RWPE2 (cell line): ENCODE data around the gene NAP1L4.

Experiments
- ATAC-seq: fragments of 200-7000 bp; cut with Tn5 transposase; 3 replicates; pipeline ENCODE4 v1.9.1; 2021; ENCODE audit warnings: low read depth
- DNase-seq: peaks from one replicate; pipeline ENCODE4 v3.0.0-alpha.2; 2020; ENCODE audit warnings: low spot score
- H3K27ac ChIP-seq: fragments of 450-650 bp; 2 replicates; pipeline ENCODE4 v1.5.1; 2017; ENCODE audit warnings: mild to moderate bottlenecking; ENCODE audit not compliant: poor library complexity, severe bottlenecking
- H3K27me3 ChIP-seq: fragments of 250-450 bp; sonication (Bioruptor Pico); 2 replicates; pipeline ENCODE4 v1.5.1; 2021; ENCODE audit warnings: mild to moderate bottlenecking, moderate library complexity; ENCODE audit not compliant: insufficient read depth, poor library complexity, severe bottlenecking
- H3K36me3 ChIP-seq: fragments of 250-450 bp; sonication (Bioruptor Pico); 2 replicates; pipeline ENCODE4 v1.5.1; 2020; ENCODE audit warnings: low read depth, mild to moderate bottlenecking, moderate library complexity
- H3K4me1 ChIP-seq: fragments of 250-450 bp; sonication (Bioruptor Pico); 2 replicates; pipeline ENCODE4 v1.5.1; 2021; ENCODE audit warnings: mild to moderate bottlenecking, moderate library complexity; ENCODE audit not compliant: insufficient read depth, poor library complexity, severe bottlenecking
- H3K4me3 ChIP-seq: fragments of 250-450 bp; sonication (Bioruptor Pico); 2 replicates; pipeline ENCODE4 v1.5.1; 2021; ENCODE audit warnings: mild to moderate bottlenecking, moderate library complexity; ENCODE audit not compliant: severe bottlenecking
- H3K9me3 ChIP-seq: fragments of 250-450 bp; sonication (Bioruptor Pico); 2 replicates; pipeline ENCODE4 v1.5.1; 2021; ENCODE audit warnings: mild to moderate bottlenecking, moderate library complexity; ENCODE audit not compliant: severe bottlenecking
- TF ChIP-seq, protein P1 (sequence below): fragments of 450-650 bp; IDR thresholded peaks from one replicate; pipeline ENCODE4 v1.5.1; 2017; ENCODE audit warnings: mild to moderate bottlenecking, moderate library complexity; ENCODE audit not compliant: poor library complexity, severe bottlenecking

NAP1L4 gene

DNA sequence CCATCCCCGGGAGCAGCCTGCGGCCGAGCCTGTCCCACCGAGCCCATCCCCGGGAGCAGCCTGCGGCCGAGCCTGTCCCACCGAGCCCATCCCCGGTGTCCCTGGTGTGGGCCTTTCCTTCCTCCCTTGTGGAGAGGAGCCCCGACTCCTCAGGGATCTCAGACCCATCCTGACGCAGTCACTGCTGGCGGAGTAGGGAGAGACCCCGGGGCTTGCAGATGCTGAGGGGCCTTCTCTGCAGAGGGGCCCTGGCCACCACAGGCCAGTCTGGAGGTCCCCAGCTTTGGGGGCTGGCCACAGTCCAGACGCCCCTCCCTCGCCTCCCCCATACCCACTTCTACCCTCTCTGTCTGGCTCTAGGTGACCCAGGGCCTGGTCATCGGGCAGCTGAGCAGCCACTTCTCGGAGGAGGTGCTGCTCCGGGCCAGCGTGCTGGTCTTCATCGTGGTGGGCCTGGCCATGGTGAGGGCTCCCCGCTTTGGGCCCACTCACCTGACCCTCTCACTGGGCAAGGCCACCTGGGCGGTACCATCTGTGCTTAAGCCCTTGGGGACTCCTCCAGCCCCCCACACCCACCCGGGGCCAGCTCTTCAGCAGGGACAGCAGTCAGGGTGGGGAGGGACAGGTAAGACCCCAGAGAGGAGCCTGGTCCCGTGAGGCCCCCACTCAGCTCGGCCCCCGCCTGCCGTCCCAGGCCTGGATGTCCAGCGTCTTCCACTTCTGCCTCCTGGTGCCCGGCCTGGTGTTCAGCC is 70.2 kb downstream of the NAP1L4 start:
- no peak for DNase-seq
- H3K4me1 ChIP-seq, result no peaks in the 10 kb centered on the region
- no peak overlapping the region for H3K27ac ChIP-seq
- no peaks in the 10 kb centered on the region for H3K27me3 ChIP-seq
- ATAC-seq, result no peak
- H3K4me3 ChIP-seq, result no peak overlapping the region
- H3K36me3 ChIP-seq, result peaks cover 5% of the 10 kb centered on the region
- no peaks in the 10 kb centered on the region for H3K9me3 ChIP-seq
- TF ChIP-seq, protein P1, sequence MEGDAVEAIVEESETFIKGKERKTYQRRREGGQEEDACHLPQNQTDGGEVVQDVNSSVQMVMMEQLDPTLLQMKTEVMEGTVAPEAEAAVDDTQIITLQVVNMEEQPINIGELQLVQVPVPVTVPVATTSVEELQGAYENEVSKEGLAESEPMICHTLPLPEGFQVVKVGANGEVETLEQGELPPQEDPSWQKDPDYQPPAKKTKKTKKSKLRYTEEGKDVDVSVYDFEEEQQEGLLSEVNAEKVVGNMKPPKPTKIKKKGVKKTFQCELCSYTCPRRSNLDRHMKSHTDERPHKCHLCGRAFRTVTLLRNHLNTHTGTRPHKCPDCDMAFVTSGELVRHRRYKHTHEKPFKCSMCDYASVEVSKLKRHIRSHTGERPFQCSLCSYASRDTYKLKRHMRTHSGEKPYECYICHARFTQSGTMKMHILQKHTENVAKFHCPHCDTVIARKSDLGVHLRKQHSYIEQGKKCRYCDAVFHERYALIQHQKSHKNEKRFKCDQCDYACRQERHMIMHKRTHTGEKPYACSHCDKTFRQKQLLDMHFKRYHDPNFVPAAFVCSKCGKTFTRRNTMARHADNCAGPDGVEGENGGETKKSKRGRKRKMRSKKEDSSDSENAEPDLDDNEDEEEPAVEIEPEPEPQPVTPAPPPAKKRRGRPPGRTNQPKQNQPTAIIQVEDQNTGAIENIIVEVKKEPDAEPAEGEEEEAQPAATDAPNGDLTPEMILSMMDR, result no peak

- H3K27me3 ChIP-seq, result no peaks in the 10 kb centered on the region
- TF ChIP-seq, protein P1, result no peak
- H3K9me3 ChIP-seq, result no peaks in the 10 kb centered on the region
- H3K4me1 ChIP-seq, result no peaks in the 10 kb centered on the region
- DNase-seq, result no peak
- no peak overlapping the region for H3K4me3 ChIP-seq
- ATAC-seq, result no peak
- H3K36me3 ChIP-seq, result no peaks in the 10 kb centered on the region
- no peak overlapping the region for H3K27ac ChIP-seq
These were observed 70.9 kb downstream of the NAP1L4 start for GRCh38 chr11:2921261-2921660.

DNA sequence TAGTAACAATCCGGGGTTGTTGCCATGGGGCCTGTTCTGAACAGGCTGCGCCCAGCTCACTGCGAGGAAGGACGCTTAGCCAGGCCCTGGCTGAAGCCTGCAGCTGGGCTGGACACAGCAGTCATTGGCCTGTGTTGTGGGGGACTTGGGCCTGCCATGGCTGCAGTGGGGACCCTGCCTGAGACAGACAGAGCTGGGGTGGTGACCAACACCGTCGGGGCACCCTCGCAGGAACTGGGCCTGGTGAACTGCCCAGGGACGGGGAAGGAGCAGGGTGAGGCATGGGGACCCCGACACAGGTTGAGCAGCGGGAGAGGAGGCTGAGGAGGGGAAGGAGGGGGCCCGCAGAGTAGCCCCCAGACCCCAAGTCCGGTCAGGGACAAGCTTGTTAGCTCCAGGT is 71.8 kb downstream of the NAP1L4 start:
- no peaks in the 10 kb centered on the region for H3K27me3 ChIP-seq

GRCh38 chr11:2919837-2920236 is 72.3 kb downstream of the NAP1L4 start:
- H3K27me3 ChIP-seq, result no peaks in the 10 kb centered on the region
- H3K27ac ChIP-seq, result no peak overlapping the region
- H3K4me1 ChIP-seq, result no peaks in the 10 kb centered on the region
- TF ChIP-seq, protein P1, result no peak
- no peak overlapping the region for H3K4me3 ChIP-seq
- no peaks in the 10 kb centered on the region for H3K9me3 ChIP-seq
- DNase-seq (no peak), ATAC-seq (no peak)
- no peaks in the 10 kb centered on the region for H3K36me3 ChIP-seq

More for the DNA sequence above, 71.8 kb downstream of the NAP1L4 start:
- Histone ChIP-seq H3K4me3 (no peak overlapping the region), H3K27ac (no peak overlapping the region), H3K4me1 (no peaks in the 10 kb centered on the region), H3K36me3 (no peaks in the 10 kb centered on the region), H3K9me3 (no peaks in the 10 kb centered on the region)
- ATAC-seq (no peak), DNase-seq (no peak)
- TF ChIP-seq, protein P1, result no peak

DNA sequence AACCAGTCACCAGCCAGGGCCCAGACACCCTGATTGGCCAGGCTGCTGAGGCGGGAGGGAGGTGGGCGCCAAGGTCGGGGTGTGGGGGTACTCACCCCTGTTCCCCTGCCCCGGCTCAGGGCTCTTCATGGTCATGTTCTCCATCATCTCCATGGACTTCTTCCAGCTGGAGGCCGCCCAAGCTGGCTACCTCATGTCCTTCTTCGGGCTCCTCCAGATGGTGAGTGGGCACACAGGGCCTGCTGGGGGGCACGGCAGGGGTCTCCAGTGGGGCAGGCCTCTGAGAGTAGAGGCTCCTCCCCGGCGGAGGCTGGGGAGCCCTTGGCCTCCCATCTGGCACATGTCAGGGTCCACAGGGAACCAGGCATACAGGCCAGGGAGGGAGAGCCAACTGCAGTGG is 72.9 kb downstream of the NAP1L4 start:
- Histone ChIP-seq H3K36me3 (no peaks in the 10 kb centered on the region), H3K4me3 (no peak overlapping the region), H3K4me1 (no peaks in the 10 kb centered on the region), H3K9me3 (no peaks in the 10 kb centered on the region), H3K27ac (no peak overlapping the region), H3K27me3 (no peaks in the 10 kb centered on the region)
- TF ChIP-seq, protein P1, result no peak
- ATAC-seq, result no peak
- DNase-seq, result no peak
